Panc1 (cell line): Measurements from ENCODE around the gene OGA.

ENCODE experiments used
- POLR2AphosphoS5 ChIP-seq: IDR thresholded peaks from 2 replicates; pipeline ENCODE4 v1.6.1; 2012; ENCODE audit warnings: mild to moderate bottlenecking, low read depth, low read length, moderate library complexity
- TF ChIP-seq, protein P1 (sequence below): fragments of 450-650 bp; IDR thresholded peaks from 2 replicates; pipeline ENCODE4 v1.5.1; 2017; ENCODE audit warnings: mild to moderate bottlenecking

DNA sequence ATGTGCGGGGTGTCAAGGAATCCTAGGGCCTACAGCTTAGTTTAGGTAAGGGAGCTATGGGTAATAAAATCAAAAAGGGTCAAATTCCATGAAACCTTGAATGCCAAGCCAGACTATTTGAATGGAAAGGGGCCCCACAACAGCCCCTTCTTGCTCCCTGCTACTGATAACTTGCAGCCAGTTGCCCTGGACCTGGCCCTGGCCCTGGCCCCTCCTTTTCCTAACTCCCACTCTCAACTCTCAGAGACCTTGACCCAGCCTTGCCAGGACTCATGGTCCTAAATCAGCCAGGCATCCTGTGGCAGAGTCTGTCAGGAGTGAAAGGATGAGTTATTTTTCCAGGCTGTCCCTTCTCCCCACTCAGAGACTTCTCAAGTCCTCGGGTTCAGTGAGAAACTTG is 19.5 kb upstream of the OGA start:
- TF ChIP-seq POLR2AphosphoS5: no peak
- TF ChIP-seq, protein P1, sequence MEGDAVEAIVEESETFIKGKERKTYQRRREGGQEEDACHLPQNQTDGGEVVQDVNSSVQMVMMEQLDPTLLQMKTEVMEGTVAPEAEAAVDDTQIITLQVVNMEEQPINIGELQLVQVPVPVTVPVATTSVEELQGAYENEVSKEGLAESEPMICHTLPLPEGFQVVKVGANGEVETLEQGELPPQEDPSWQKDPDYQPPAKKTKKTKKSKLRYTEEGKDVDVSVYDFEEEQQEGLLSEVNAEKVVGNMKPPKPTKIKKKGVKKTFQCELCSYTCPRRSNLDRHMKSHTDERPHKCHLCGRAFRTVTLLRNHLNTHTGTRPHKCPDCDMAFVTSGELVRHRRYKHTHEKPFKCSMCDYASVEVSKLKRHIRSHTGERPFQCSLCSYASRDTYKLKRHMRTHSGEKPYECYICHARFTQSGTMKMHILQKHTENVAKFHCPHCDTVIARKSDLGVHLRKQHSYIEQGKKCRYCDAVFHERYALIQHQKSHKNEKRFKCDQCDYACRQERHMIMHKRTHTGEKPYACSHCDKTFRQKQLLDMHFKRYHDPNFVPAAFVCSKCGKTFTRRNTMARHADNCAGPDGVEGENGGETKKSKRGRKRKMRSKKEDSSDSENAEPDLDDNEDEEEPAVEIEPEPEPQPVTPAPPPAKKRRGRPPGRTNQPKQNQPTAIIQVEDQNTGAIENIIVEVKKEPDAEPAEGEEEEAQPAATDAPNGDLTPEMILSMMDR: no peak
